DND-41 (cell line): ENCODE measurements around the gene MRPL49.

ENCODE experiments used
- ATAC-seq: fragments of 200-7000 bp; cut with Tn5 transposase; 3 replicates; pipeline ENCODE4 v1.9.1; 2021; ENCODE audit warnings: low read depth; ENCODE audit not compliant: insufficient read depth
- DNase-seq: peaks from one replicate; pipeline ENCODE4 v3.0.0-alpha.2; 2020
- H2AFZ ChIP-seq: 2 replicates; pipeline ENCODE4 v1.6.0; 2012; ENCODE audit warnings: low read depth, low read length
- H3K27ac ChIP-seq: 2 replicates; pipeline ENCODE4 v1.5.1; 2012; ENCODE audit warnings: low read length, inconsistent platforms
- H3K27me3 ChIP-seq: fragments of 200-600 bp; sonication (generic); 2 replicates; pipeline ENCODE4 v1.6.0; 2012; ENCODE audit warnings: low read length, mild to moderate bottlenecking, inconsistent platforms; ENCODE audit not compliant: insufficient read depth, poor library complexity
- H3K36me3 ChIP-seq: 2 replicates; pipeline ENCODE4 v1.5.1; 2012; ENCODE audit warnings: low read length, inconsistent platforms; ENCODE audit not compliant: insufficient read depth
- H3K4me1 ChIP-seq: 2 replicates; pipeline ENCODE4 v1.5.1; 2012; ENCODE audit warnings: mild to moderate bottlenecking, low read length; ENCODE audit not compliant: insufficient read depth
- H3K4me2 ChIP-seq: 2 replicates; pipeline ENCODE4 v1.6.0; 2012; ENCODE audit warnings: mild to moderate bottlenecking, moderate library complexity, low read length, inconsistent platforms; ENCODE audit not compliant: insufficient read depth
- H3K4me3 ChIP-seq, 2 experiments: fragments of 200-600 bp in 1 of 2; shearing (Covaris generic) in 1 of 2; 2 replicates each; pipeline ENCODE4 v1.5.1; 2012 to 2016; ENCODE audit warnings: inconsistent platforms in 2 of 2, low read length in 2 of 2, mild to moderate bottlenecking in 2 of 2, low read depth in 1 of 2, moderate library complexity in 1 of 2
- H3K79me2 ChIP-seq: 2 replicates; pipeline ENCODE4 v1.6.0; 2012; ENCODE audit warnings: low read length, inconsistent platforms; ENCODE audit not compliant: insufficient read depth
- H3K9ac ChIP-seq: 2 replicates; pipeline ENCODE4 v1.6.0; 2012; ENCODE audit warnings: low read depth, mild to moderate bottlenecking, inconsistent platforms, low read length, moderate library complexity
- H3K9me3 ChIP-seq: 2 replicates; pipeline ENCODE4 v1.5.1; 2012; ENCODE audit warnings: low read length, moderate library complexity, mild to moderate bottlenecking, inconsistent platforms; ENCODE audit not compliant: insufficient read depth, severe bottlenecking
- H4K20me1 ChIP-seq: 2 replicates; pipeline ENCODE4 v1.6.0; 2012; ENCODE audit warnings: low read length; ENCODE audit not compliant: insufficient read depth
- EZH2 ChIP-seq: IDR thresholded peaks from 3 replicates; pipeline ENCODE4 v1.6.1; 2012; ENCODE audit warnings: borderline replicate concordance, low read depth, mild to moderate bottlenecking, moderate library complexity, low read length, inconsistent platforms; ENCODE audit not compliant: severe bottlenecking
- TF ChIP-seq, protein P1 (sequence below): IDR thresholded peaks from 2 replicates; pipeline ENCODE4 v1.5.1; 2012; ENCODE audit warnings: borderline replicate concordance, low read length, moderate library complexity, mild to moderate bottlenecking; ENCODE audit not compliant: poor library complexity, severe bottlenecking; ENCODE audit errors: extremely low read depth

MRPL49 gene

DNA sequence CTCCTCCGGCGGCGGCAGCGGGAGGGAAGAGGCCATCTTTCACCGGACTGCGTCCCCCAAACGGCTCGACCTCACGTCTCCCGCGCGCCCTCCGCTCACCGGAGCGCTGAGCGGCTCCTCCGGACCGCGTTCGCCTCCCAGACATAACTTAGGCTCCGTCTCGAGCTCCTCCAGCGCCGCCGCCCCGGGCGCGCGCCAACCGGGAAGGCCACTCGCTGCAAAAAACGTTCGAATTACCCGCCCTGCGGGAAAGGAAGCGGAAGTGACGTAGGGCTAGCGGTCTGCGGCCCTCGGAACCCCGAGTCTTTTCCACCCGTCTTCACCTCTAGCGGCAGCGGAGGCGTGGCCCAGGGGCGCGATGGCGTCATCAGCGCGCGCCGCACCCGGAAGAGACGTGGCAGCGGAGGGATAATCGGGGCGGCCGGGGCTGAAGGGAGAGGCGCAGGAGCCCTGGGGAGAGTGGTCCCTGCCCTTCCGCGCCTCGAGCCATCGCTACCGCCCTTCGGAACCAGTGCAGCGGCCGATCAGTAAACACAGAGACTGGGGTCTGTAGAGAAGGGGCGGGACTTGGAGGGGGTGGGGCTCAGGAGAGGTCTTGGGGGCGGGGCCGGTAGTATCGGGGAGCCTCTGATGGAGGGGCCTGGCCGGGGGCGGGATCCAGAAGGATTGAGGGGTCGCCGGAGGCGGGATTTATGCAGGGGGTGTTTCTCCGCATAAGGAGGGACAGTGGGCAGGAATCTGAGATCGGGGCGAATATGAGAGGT is 38.1 kb upstream of the MRPL49 start, which contains the start of the genes CDCA5 and ZFPL1:
Gene CDCA5, minus strand, starts transcription at position 207 of the 764 bp plus-strand sequence. Its CDS starts 62 bp downstream, at position 145.
Gene ZFPL1, plus strand, starts transcription at position 389 of the 764 bp plus-strand sequence. CDS start 477 bp downstream, outside the sequence.
- H3K27ac ChIP-seq = peak within 1 kb of the TSS; percentile 96
- ATAC-seq (peak; percentile 85), DNase-seq (peak; percentile 96)
- no peak for TF ChIP-seq EZH2
- TF ChIP-seq, protein P1, sequence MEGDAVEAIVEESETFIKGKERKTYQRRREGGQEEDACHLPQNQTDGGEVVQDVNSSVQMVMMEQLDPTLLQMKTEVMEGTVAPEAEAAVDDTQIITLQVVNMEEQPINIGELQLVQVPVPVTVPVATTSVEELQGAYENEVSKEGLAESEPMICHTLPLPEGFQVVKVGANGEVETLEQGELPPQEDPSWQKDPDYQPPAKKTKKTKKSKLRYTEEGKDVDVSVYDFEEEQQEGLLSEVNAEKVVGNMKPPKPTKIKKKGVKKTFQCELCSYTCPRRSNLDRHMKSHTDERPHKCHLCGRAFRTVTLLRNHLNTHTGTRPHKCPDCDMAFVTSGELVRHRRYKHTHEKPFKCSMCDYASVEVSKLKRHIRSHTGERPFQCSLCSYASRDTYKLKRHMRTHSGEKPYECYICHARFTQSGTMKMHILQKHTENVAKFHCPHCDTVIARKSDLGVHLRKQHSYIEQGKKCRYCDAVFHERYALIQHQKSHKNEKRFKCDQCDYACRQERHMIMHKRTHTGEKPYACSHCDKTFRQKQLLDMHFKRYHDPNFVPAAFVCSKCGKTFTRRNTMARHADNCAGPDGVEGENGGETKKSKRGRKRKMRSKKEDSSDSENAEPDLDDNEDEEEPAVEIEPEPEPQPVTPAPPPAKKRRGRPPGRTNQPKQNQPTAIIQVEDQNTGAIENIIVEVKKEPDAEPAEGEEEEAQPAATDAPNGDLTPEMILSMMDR = no peak
- peak within 1 kb of the TSS; percentile 89 to 91 for H3K4me3 ChIP-seq
- H3K9ac ChIP-seq = peak within 1 kb of the TSS; percentile 98
- peak within 1 kb of the TSS; percentile 89 for H3K4me2 ChIP-seq
- peaks cover 87% of the 10 kb centered on the region for H3K36me3 ChIP-seq
- H2AFZ ChIP-seq = peak within 1 kb of the TSS; percentile 84
- no peaks in the 10 kb centered on the region for H3K9me3 ChIP-seq
- peaks cover 56% of the 10 kb centered on the region for H3K4me1 ChIP-seq
- H4K20me1 ChIP-seq = peaks cover 34% of the 10 kb centered on the region
- peaks cover 66% of the 10 kb centered on the region for H3K79me2 ChIP-seq
- H3K27me3 ChIP-seq = no peaks in the 10 kb centered on the region

DNA sequence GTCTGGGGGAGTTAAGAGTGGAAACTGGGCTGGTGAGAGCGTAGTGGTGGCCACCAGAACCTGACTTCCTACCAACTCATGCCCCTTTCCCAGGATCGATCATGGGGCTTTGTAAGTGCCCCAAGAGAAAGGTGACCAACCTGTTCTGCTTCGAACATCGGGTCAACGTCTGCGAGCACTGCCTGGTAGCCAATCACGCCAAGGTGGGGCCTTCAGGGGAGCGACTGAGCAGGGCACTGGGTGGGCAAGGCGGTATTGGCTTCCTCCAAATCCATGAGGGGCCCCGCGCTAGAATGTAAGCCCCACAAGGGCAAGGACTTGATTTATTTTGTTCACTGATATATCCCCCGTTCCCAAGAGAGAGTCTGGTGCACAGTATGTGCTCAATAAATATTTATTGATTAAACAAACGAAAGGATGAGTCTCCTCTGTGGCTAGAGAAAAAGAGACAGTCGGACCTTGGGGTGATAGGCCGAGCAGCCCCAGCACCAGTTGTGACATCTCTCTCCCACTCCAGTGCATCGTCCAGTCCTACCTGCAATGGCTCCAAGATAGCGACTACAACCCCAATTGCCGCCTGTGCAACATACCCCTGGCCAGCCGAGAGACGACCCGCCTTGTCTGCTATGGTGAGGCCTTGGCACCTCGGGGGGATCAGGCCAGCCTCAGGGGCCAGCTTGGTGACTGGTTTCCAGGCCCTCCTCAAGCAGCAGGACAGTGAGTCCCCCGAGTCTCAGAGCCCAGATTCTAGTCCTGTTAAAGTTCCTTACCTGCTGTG is 37.3 kb upstream of the MRPL49 start:
- H3K36me3 ChIP-seq = peaks cover 80% of the 10 kb centered on the region
- peak overlapping the region; percentile 98 for H3K9ac ChIP-seq
- peak overlapping the region; percentile 89 for H3K4me2 ChIP-seq
- ATAC-seq (peak; percentile 17; the same call in 2 of the 3 replicates), DNase-seq (no peak)
- TF ChIP-seq, protein P1 = no peak
- no peak for TF ChIP-seq EZH2
- peak overlapping the region; percentile 96 for H3K27ac ChIP-seq
- H3K9me3 ChIP-seq = no peaks in the 10 kb centered on the region
- peaks cover 49% of the 10 kb centered on the region for H3K4me1 ChIP-seq
- peak overlapping the region; percentile 84 for H2AFZ ChIP-seq
- peak overlapping the region; percentile 89 to 91; a peak in 3 of 4 replicates for H3K4me3 ChIP-seq
- peaks cover 59% of the 10 kb centered on the region for H3K79me2 ChIP-seq
- no peaks in the 10 kb centered on the region for H3K27me3 ChIP-seq
- H4K20me1 ChIP-seq = peaks cover 28% of the 10 kb centered on the region

DNA sequence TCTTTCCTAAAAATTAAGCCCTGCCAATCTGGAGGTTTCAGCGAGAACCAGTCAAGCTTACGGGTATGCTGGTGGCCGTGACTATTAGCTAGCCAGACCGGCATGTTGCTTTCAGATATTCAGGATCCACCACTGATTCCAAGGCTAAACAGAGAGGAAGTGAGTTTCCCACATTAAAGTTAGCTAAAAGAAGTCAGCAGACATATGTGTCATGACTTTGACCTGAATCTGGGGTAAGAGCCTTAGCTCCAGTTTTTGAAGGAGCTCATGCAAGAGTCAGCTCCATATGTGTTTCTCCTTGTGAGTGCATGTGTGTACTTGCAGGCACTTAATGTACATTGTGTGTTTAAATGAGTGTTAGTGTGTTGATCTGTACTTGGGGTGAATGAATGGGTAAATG is 36.7 kb upstream of the MRPL49 start:
- Histone ChIP-seq H3K27ac (no peak overlapping the region), H3K27me3 (no peaks in the 10 kb centered on the region), H2AFZ (no peak overlapping the region), H3K4me1 (peaks cover 44% of the 10 kb centered on the region), H3K9ac (peak overlapping the region; percentile 98; the same call in 1 of the 2 replicates), H3K4me2 (peak overlapping the region; percentile 89), H3K4me3 (peak overlapping the region in 1 of 2 experiments; percentile 89; a peak in 1 of 4 replicates), H4K20me1 (peaks cover 23% of the 10 kb centered on the region), H3K79me2 (peaks cover 54% of the 10 kb centered on the region), H3K9me3 (no peaks in the 10 kb centered on the region), H3K36me3 (peaks cover 75% of the 10 kb centered on the region)
- ATAC-seq (no peak), DNase-seq (no peak)
- TF ChIP-seq, protein P1 = no peak
- TF ChIP-seq EZH2 = no peak
